GM19438 (cell line): ENCODE results near the gene CC2D2A.
"Not testable (repeated sequence)": the region's sequence is repeated elsewhere in the genome, so short reads cannot be mapped to it uniquely, and the experiment has no call there.

Experiments used
- ATAC-seq: cut with Tn5 transposase; IDR thresholded peaks from one replicate; pipeline ENCODE4 v1.9.1; 2021; ENCODE audit warnings: low read depth; ENCODE audit not compliant: unreplicated experiment

Gene CC2D2A

GRCh38 chr4:15510961-15511360, 41.3 kb downstream of the CC2D2A start:
- ATAC-seq: no peak

GRCh38 chr4:15513545-15513944, 43.9 kb downstream of the CC2D2A start:
- no peak for ATAC-seq

- ATAC-seq: no peak
Measured at GRCh38 chr4:15515106-15515505, 45.4 kb downstream of the CC2D2A start.

GRCh38 chr4:15516494-15516893, 46.8 kb downstream of the CC2D2A start:
- no peak for ATAC-seq

GRCh38 chr4:15517681-15518080, 48.0 kb downstream of the CC2D2A start:
- ATAC-seq: not testable (repeated sequence)

- ATAC-seq: no peak
Measured at GRCh38 chr4:15521442-15522039, 51.9 kb downstream of the CC2D2A start.

- ATAC-seq: no peak
Measured at GRCh38 chr4:15525080-15525479, 55.4 kb downstream of the CC2D2A start.

- ATAC-seq: no peak
Measured at GRCh38 chr4:15526924-15527592, 57.4 kb downstream of the CC2D2A start.

- ATAC-seq: no peak
Measured at GRCh38 chr4:15531792-15532191, 62.1 kb downstream of the CC2D2A start.

- no peak for ATAC-seq
Measured at GRCh38 chr4:15533817-15534216, 64.1 kb downstream of the CC2D2A start.

GRCh38 chr4:15535599-15535998, 65.9 kb downstream of the CC2D2A start:
- ATAC-seq: no peak

- ATAC-seq: no peak
Measured at GRCh38 chr4:15536552-15537499, 67.1 kb downstream of the CC2D2A start.

GRCh38 chr4:15541941-15542340, 72.3 kb downstream of the CC2D2A start:
- ATAC-seq: no peak

GRCh38 chr4:15542760-15543159, 73.1 kb downstream of the CC2D2A start:
- no peak for ATAC-seq

GRCh38 chr4:15543537-15544247, 74.0 kb downstream of the CC2D2A start:
- no peak for ATAC-seq

GRCh38 chr4:15544248-15544729, 74.6 kb downstream of the CC2D2A start:
- ATAC-seq: no peak

GRCh38 chr4:15545371-15545770, 75.7 kb downstream of the CC2D2A start:
- no peak for ATAC-seq

- ATAC-seq: no peak
Measured at GRCh38 chr4:15547392-15547791, 77.7 kb downstream of the CC2D2A start.

GRCh38 chr4:15550491-15550890, 80.8 kb downstream of the CC2D2A start:
- no peak for ATAC-seq

- no peak for ATAC-seq
Measured at GRCh38 chr4:15551740-15552446, 82.2 kb downstream of the CC2D2A start.
